Kidney (tissue), 14 donors: ENCODE results near the gene CFAP65. TPM values are rescaled to one million over a fixed set of nuclear protein-coding genes. Genes with fewer than 3 reads are reported as not detected.

Experiments
- DNase-seq, 5 donors: peaks; one replicate each; pipeline ENCODE4 v3.0.0-alpha.2; 2013 to 2020
- FAIRE-seq: peaks from 2 replicates; lab custom pipeline; 2012; peaks lifted over from hg19 to GRCh38; lab: Jason Lieb, UNC
- H3K27ac ChIP-seq, 2 donors: one replicate each; pipeline ENCODE4 v1.7.0; 2013; ENCODE audit warnings: low read depth in 2 of 2, low read length in 2 of 2, inconsistent platforms in 1 of 2
- H3K27me3 ChIP-seq: one replicate; pipeline ENCODE4 v1.7.1; 2013; ENCODE audit warnings: low read length, inconsistent platforms; ENCODE audit not compliant: control insufficient read depth, insufficient read depth
- H3K36me3 ChIP-seq, 3 donors: one replicate each; pipeline versions ENCODE4 v1.7.0 to v1.7.1; 2013; ENCODE audit warnings: low read length in 3 of 3, control low read depth in 1 of 3, inconsistent platforms in 1 of 3; ENCODE audit not compliant: insufficient read depth in 3 of 3, control insufficient read depth in 2 of 3
- H3K4me1 ChIP-seq, 3 donors: one replicate each; pipeline versions ENCODE4 v1.7.0 to v1.7.1; 2013; ENCODE audit warnings: low read length in 3 of 3, inconsistent platforms in 1 of 3, low read depth in 1 of 3; ENCODE audit not compliant: control insufficient read depth in 2 of 3, insufficient read depth in 2 of 3
- H3K4me3 ChIP-seq, 3 donors: one replicate each; pipeline versions ENCODE4 v1.7.0 to v1.8.1; 2013; ENCODE audit warnings: low read length in 3 of 3, control low read depth in 1 of 3, inconsistent platforms in 1 of 3
- H3K9ac ChIP-seq, 3 donors: one replicate each; pipeline versions ENCODE4 v1.7.0 to v1.7.1; 2013; ENCODE audit warnings: low read length in 3 of 3, control low read depth in 1 of 3, inconsistent platforms in 1 of 3
- H3K9me3 ChIP-seq, 3 donors: one replicate each; pipeline versions ENCODE4 v1.7.0 to v1.7.1; 2013; ENCODE audit warnings: low read length in 3 of 3, control low read depth in 1 of 3, inconsistent platforms in 1 of 3; ENCODE audit not compliant: control insufficient read depth in 2 of 3, insufficient read depth in 1 of 3
- intact Hi-C: fragments of 100-400 bp; cut with DNase I; formaldehyde crosslinking; loops from one replicate; pipeline ENCODE4 v1.11.1; 2022
- polyA plus RNA-seq: library from polyadenylated mRNA; stranded (reverse); fragments of 350-450 nt; fragmentation: Illumina TruSeq; extraction: RNeasy Lipid Tissue Mini Kit (QIAGEN cat#74804); gene quantifications from one replicate; pipeline ENCODE4 v1.2.3, GENCODE V29; 2014; ENCODE audit warnings: low read depth, low replicate concordance; ENCODE audit not compliant: insufficient read depth
- total RNA-seq: library from RNA; stranded (reverse); fragmentation: NEBNext Ultra II Directional; extraction: Animal tissue kit (Norgen Biotek cat#: 25700); gene quantifications from one replicate; pipeline ENCODE4 v1.2.1, GENCODE V29; 2021
- TF ChIP-seq, protein P1 (sequence below): IDR thresholded peaks from 3 replicates; pipeline ENCODE4 v1.5.1; 2012; ENCODE audit warnings: mild to moderate bottlenecking, moderate library complexity, borderline replicate concordance; ENCODE audit not compliant: insufficient read depth; ENCODE audit errors: extremely low read depth
- donor health status: control.
- donor health status: control.
- donor health status: control.
- donor health status: control.
- donor health status: control.
- donor health status: DM: yes; HTN: yes; CAD: no.
- donor health status: Normal renal cell carcinoma (clear cell type).

Gene CFAP65
- total and polyA plus RNA-seq, 2 donors from 2014 or later = 0.73 to 2.0 TPM

DNA sequence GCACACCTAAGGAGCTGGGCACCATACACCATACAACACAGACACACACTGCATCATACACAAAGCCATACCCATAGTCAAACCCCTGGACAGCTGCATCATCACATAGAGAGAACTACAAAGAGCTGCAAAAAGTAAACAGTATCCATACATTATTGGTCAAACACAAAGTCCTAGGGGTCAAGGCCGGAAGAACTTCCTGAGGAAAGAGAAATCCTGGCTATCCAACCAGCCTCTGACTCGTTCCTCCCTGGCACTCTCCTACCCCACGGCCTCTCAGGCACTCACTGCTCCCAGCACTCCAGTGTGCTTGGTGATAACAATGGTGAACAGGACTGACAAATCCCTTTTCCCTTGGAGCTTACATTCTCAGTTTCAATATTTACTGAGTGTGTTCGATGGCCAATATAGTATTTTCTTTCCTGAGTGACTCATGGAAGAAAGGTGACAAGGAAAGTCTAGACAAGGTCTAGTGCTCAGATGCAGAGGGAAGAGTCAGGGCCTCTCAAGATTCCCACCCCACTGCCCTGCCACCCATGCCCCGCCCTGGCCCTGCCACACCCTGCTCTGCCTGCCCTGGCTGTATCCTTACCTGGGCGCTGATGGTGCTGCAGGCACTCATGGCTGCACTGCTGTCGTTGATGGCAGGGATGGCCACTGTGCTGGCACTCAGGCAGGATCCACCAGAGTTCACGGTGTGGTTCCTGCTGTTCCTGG is 3.4 kb downstream of the CFAP65 start:
- FAIRE-seq = no peak
- Histone ChIP-seq H3K27me3 (peaks cover 8% of the 10 kb centered on the region), H3K27ac (no peak overlapping the region), H3K4me1 (no peaks in the 10 kb centered on the region), H3K4me3 (no peak overlapping the region), H3K36me3 (no peaks in the 10 kb centered on the region), H3K9me3 (no peaks in the 10 kb centered on the region), H3K9ac (no peak overlapping the region)
- intact Hi-C loops = no loop called here
- TF ChIP-seq, protein P1, sequence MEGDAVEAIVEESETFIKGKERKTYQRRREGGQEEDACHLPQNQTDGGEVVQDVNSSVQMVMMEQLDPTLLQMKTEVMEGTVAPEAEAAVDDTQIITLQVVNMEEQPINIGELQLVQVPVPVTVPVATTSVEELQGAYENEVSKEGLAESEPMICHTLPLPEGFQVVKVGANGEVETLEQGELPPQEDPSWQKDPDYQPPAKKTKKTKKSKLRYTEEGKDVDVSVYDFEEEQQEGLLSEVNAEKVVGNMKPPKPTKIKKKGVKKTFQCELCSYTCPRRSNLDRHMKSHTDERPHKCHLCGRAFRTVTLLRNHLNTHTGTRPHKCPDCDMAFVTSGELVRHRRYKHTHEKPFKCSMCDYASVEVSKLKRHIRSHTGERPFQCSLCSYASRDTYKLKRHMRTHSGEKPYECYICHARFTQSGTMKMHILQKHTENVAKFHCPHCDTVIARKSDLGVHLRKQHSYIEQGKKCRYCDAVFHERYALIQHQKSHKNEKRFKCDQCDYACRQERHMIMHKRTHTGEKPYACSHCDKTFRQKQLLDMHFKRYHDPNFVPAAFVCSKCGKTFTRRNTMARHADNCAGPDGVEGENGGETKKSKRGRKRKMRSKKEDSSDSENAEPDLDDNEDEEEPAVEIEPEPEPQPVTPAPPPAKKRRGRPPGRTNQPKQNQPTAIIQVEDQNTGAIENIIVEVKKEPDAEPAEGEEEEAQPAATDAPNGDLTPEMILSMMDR = no peak
- peak in 1 of 5 donors; percentile 38 for DNase-seq

- FAIRE-seq (no peak), DNase-seq (peak in 1 of 5 donors; percentile 23)
These were observed 5.4 kb downstream of the CFAP65 start for GRCh38 chr2:219035942-219036341.

DNA sequence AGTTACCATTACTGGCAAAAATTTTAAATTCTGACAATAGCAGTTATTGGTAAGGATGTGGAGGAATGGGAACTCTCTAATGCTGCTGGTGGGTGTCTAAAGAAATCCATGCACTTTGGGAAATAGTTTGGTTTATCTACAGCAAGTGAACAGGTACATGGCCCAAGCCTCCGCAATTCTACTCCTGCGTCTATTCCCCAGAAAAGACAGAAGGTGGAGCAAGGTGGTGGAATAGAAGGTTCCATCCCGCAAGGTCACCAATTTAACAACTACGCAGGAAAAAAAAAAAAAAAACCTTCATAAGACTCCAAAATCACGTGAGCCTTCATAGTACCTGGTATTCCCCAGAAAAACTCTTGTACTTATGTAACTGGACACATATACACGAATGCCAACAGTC is 6.5 kb downstream of the CFAP65 start:
- H3K27ac ChIP-seq = no peak overlapping the region
- FAIRE-seq (no peak), DNase-seq (no peak)
- intact Hi-C loops = no loop called here
- no peaks in the 10 kb centered on the region for H3K9me3 ChIP-seq
- H3K9ac ChIP-seq = no peak overlapping the region
- H3K4me1 ChIP-seq = no peaks in the 10 kb centered on the region
- H3K4me3 ChIP-seq = no peak overlapping the region
- no peaks in the 10 kb centered on the region for H3K27me3 ChIP-seq
- TF ChIP-seq, protein P1 = no peak
- no peaks in the 10 kb centered on the region for H3K36me3 ChIP-seq

More at GRCh38 chr2:219035942-219036341, 5.4 kb downstream of the CFAP65 start:
- Histone ChIP-seq H3K36me3 (no peaks in the 10 kb centered on the region), H3K4me1 (no peaks in the 10 kb centered on the region), H3K4me3 (no peak overlapping the region), H3K9ac (no peak overlapping the region), H3K27ac (no peak overlapping the region), H3K9me3 (no peaks in the 10 kb centered on the region), H3K27me3 (peaks cover 7% of the 10 kb centered on the region)
- intact Hi-C loops = no loop called here
- TF ChIP-seq, protein P1 = no peak
